ENCODE data around the gene RPL38.
A peak's percentile ranks its signal among the peaks of the same experiment; 100 is the strongest.

The RPL38 gene

DNA sequence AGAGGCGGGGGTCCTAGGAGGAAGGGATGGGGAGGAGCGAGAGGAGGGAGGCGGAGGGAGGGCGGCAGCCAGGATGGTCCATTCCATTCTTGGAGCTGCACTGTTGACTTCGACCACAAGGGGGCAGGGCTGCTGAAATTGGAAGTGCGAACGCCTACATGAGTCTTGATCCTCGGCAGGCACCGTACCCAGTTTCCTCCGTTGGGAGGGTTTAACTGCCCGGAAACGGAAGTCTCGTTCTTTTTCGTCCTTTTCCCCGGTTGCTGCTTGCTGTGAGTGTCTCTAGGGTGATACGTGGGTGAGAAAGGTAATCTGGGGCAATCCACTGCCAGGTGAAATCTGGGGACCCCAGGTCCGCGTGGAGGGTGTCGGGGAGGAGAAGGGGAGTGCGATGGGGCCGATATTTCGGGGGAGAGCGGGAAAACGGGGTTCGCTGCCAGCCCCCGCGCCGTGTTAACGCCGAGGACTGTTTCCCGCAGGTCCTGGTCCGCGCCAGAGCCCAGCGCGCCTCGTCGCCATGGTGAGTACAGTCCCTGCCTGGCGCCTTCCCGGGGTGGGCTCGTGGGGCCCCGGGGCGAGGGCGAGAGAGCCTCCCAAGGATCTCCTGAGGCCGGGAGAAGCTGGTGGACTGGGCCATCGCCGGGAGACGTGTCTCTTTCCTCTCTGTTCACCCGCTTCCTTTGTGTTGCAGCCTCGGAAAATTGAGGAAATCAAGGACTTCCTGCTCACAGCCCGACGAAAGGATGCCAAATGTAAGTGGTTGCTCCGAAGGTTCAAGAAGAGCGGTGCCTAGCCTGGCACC lies at the start of gene RPL38:
TSS of gene RPL38 (plus strand) at position 240 of the 802 bp plus-strand sequence. CDS start at position 518, 278 bp downstream.
- peak; percentile 85 to 87 for ATAC-seq

DNA sequence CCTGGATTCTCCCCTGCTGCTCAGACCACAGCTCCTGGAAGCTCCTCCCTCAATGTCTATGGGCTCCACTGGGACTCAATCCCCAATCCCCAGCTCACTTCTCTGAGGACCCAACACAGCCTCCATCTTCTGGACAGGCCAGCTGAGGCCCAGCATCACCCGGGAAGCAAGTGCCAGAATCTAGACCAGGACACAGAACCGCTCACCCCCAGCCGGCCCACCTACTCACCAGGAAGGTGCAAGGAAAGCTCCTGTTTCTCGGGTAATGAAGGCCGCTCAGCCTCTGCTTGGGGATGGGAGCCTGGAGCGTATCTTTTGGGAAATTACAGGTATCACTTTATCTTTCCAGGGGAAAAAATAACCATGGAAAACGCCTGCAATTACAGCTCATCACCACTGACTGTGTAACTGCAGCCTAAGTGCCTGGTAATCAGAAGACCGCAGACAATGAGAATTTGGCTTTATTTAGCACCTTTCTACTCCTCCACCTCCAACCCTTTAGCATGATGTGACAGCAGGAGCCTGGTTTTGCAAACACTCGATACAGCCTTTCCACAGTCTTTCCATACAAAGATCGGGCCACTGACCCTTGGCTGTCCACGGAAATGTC lies 49.6 kb upstream of the RPL38 start:
- ATAC-seq, result no peak

DNA sequence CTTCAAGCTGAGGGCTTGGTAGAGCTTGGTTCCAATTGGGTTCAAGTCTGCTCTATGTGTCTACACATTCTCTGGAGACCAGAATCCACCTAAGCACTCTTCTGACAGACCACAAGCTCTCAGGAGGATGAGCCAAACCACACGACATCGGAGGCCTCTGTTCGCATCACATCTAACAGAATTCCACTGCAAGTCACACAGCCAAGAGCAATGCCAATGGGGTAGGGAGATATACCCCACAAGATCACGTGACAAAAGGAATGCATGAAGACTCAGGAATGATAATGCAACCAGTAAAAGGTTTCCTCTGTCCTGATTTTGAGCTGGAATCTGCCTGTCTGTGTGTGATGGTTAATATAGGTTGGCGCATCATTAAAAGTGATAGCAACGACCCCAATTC lies 46.6 kb upstream of the RPL38 start:
- ATAC-seq, result no peak

DNA sequence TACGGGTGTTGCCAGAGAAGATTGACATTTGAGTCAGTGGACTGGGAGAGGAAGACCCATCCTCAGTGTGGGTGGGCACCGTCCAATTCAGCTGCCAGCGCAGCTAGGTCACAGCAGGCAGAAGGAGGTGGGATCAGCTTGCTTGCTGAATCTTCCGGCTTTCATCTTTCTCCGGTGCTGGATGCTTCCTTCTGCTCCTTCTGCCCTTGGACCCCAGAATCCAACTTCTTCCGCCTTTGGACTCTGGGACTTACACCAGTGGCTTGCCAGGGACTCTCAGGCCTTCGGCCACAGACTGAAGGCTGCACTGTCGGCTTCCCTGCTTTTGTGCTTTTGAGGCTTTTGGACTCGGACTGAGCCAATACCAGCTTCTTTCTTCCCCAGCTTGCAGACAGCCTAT lies 46.1 kb upstream of the RPL38 start:
- ATAC-seq, result no peak

DNA sequence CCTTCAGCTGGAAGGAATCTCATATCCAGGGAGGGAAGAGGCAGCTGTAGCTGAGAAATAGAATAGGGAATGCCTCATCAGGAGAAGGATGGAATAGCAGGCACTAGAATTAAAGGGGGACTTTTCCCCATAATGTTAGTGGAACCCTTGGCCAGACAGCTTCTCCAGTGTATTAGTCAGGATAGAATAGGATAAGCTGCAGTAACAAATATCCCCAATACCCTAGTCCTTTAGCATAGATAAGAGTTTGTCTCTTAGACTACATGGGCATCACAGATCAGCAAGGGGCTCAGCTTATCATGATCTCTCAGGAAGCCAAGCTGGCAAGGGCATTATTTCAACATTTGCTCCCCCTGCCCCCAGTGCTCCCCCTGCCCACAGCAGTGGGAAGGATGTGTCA lies 44.7 kb upstream of the RPL38 start:
- no peak for ATAC-seq

DNA sequence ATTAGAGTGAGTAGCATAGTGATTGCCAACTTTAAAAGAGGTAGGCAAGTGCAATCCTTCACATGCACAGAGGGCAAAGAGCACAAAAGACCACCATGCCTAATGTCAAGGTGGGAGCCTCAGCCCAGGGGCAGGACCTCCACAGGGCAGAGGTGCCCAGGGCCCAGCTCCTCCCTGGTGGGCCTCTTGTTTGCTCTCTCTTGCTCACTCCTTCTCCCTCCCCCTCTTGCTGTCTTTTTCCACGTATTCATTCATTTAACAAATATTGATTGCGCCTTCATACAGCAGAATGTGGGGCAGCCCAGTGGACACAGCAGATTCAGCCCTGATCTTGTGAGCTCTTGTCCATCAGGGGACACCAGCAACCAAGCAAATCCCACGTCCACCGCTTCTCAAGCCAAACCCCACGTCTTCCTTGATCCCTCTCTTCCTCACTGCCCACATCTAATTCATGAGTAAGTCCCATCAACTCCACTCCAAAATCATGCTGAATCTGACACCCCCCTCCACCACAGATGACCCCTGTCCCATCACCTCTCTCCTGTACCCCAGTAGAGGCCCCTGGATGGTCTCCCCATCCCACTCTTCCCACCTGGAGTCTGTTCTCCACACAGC lies 44.1 kb upstream of the RPL38 start:
- no peak for ATAC-seq

DNA sequence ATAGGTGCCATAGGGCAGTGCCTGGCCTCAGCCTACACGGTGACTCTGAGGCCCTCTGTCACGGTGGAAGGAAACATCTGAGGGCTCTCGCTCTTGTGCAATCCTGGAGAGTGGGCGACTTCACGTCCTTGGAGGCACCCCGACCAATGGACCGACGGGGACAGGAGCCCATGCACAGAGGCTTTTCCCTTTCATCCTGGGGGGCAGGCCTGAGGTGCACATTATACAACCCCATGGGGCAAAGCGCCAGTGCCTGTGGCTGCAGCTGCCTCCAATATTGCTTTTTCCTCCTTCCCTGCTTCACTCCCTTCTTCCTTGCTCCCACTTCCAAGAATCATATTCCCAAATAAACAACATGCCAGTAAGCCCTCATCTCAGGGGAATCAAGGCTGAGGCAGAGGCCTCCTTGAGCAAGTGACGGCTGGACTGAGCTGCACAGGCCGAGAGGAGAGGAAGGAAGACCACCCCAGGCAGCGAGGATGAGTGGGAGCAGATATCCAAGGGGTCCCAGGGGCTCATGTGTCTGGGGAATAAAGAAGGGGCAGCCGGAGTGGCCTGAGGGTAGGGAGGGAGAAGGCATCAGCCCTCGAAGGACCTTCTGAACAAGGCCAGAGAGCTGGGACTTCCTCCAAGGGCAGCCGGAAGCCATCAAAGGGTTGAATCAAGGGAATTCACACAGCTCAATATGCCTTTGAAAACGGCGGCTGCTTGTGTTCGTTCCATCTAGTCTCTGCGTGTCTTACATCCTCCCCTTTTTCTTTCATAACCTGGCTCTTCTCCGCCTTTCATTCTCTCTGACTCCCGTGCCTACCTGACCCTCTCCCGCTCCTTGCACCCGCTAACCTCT lies 42.6 kb upstream of the RPL38 start:
- ATAC-seq, result no peak

DNA sequence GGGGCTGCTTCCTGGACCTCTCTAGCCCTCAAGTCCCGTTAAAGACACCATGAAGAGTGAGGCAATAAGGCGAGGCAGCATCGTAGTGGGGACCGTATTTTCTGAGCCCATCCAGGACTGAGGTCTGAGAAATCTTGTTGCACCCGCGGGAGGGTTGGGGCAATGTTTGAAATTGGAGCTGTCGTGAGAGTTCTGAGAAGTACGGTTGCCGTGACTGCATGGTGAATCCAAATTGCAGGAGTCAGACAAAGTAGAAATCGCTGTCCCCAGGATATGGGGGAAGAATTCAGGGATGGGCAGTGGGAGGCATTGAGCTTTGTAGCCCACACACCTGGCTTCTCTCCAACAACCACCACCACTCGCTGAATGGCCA lies 42.0 kb upstream of the RPL38 start:
- no peak for ATAC-seq

DNA sequence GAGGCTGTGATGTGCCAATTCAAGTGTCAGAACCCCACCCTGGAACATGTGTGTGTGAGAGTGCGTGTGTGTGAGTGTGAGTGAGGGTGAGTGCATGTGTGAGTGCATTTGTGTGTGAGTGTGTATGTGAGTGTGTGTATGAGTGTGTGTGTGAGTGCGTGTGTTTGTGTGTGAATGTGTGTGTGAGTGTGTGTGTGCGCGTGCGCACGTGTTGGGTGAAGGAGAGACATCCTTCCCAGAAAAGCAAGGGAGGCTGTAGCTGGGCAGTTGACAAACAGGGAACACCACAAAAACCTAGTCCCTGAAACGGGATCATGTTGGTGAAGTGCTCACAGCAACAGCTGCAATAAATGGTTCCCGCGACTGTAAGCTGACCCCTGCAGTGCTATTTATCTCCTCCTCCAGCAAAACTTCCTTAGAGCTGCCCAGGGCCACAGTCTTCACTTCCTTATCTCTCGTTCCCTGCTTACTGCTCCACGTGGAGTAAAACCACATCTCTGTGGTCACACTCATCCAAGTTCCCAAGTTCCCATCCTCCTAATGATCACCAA lies 40.1 kb upstream of the RPL38 start:
- no peak for ATAC-seq

DNA sequence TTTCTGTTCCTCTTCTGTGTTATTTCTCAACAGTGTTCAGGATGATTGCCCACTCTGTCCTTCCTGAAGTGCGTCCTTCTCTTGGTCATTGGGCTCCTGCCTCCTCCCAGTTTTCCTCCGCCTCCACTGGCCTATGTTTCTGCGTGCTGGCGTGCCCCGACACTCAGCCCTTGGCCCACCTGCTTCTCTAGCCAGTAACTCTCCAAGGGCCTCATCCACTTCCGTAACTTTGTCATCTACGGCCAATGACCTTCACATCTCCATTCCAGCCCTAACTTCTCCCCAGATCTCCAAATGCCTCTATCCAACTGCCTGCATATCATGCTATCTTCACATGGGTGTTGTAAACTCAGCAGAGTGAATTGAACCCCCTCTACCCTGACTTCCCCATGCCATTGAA lies 39.6 kb upstream of the RPL38 start:
- ATAC-seq, result no peak

DNA sequence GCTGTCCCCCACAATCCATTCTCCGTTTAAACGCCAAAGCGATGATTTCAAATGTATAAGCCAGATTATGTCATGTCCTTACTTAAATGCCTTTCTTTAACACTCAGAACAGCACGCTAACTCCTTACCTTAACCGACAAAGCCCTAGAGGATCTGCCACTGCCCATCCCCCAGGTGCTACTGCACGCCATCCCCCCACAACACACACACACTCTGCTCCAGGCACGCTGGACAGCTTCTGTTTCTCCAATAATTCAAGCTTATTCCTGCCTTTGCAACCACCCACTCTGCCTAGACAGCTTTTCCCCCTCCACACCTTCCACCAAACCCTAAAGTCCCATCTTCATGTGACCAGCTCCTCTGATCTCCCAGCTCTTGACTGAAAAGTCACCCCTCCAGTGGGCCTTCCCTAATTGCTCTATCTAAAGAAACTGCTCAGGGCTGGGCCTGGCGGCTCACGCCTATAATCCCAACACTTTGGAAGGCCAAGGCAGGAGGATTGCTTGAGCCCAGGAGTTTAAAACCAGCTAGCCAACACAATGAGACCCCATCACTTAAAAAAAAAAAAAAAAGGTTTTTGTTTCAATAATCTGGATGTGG lies 38.9 kb upstream of the RPL38 start:
- ATAC-seq, result no peak

DNA sequence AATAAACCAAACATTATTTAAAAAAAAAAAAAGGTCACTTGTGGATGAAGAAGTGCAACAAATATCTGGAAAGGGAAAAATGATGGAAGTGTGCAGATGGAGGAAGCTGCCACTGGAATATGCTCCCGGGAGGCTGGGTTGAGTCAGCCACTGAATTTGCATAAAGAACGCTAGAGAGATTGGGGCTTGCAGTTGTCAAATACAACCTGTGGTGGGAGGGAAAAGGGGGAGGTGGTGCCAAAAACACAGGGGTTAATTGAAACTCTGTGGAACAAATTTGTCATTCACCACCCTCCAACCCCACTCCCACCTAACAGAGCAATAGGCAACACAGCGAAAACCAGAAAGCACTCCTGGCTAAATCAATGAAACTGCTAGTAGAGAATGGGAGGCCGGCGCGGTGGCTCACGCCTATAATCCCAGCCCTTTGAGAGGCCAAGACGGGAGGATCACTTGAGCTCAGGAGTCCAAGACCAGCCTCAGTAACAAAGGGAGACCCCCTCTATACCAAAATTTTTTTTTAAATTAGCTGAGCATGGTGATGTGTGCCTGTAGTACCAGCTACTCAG lies 37.6 kb upstream of the RPL38 start:
- no peak for ATAC-seq

DNA sequence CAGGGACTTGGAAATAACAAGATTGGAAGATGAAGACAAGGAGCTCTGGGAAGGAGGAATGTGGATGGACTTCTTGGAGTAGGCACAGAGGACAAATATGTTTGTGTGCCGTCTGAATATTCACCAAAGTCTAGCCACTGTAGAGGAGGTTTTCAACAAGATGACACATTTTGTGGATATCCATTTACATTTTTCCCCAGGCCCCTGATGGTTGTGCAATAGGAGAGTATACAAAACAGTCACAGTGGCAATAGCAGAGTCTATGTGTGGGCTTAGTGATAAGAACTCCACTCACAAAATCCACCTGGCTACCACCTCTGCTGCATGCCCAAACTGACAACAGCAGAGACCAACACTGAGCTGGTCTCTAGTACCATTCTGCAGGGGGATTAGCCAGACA lies 32.6 kb upstream of the RPL38 start:
- no peak for ATAC-seq

DNA sequence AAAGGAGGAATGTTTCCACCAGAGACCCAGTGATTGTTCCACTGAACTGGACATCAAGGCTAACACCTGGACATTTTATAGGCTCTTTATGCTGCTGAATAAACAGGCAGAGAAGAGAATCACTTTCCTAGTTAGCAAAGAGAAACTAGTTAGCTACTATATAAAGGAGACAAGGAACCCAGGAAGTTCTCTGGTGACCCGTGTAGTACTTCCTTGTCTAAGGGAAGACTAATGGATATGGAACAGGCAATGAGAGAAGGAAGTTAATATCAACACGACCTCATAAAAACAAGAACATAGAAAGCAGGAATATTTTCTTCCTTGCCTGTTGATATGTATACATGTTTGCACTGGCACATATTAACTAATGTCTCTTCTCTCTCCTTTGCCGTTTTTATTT lies 30.8 kb upstream of the RPL38 start:
- no peak for ATAC-seq

DNA sequence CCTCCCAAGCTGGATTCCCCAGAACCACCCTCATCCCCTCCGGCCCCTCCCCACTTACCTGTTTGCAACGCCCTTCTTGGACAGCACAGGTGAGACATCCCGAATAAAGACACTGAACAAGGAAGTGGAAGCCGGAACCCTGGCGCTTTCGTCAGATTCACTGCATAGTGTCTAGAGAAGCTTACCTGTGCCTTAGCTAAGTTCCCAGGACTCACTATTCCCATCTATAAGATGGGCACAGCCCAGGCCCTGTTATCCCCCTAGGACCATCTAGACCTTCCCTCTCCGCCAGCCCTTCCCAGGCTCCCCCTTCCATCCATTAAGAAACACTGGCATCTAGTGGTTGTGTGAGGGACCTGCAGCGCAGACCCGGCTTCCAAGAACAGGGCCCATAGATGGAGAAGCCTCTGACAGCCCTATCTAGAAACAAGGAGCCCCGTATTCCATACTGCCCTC lies 26.9 kb upstream of the RPL38 start:
- peak in 1 of 2 donors; percentile 56 for ATAC-seq

DNA sequence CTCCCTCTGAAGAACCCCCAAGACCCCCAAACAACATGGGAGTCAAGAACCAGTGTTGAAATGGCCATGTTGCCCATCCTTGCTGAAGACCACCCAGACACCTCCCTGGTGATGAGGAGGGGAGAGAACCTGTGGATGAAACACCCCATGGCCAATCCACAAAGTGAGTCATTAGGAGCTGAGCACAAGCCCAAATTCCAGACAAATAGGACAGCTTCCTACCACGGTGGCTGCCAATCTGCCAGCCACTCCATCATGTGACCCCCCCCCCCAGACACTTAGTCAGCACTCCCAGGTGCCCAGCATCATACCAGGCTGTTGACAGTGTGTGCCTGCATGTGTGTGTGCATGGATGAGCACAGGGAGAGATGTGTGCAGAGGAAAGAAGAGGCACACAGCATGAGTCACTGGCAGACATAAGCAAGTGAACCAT lies 26.4 kb upstream of the RPL38 start:
- ATAC-seq, result no peak

DNA sequence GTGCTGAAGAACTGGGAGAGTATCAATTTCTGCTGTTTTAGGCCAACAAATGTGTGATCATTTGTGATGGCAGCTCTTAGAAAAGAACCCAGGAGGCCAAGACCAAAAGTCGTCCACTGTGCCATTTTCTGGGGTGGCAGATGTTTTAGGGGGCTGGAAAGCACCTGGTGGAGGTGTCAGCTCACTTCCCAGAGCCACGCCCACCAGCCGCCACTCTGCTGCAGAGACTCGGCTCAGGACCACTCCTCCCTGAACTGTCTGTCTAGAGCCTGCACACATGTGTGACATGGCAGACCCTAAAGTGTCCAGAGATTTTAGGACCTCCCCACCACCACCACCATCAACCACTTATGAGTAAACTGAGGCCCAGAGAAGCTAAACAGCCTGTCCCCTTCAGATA lies 23.9 kb upstream of the RPL38 start:
- no peak for ATAC-seq

DNA sequence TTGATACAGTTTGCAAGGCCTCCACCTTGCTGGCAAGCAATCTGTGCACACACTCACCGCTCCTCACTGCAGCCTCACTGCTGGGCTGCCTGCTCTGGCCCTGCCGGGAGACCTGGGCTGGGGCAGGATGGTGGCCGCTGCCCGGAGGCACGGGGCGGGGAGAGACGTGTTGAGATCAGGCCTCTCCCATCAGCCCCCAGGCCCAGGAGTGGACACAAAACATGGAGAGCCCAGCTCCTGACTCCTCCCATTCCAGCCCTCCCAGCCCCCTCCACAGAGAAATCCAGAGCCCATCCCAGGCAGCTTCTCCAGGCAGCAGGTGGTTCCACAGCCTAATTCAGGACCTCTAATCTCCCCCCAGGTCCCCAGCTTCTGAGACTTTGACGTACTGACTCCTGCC lies 23.1 kb upstream of the RPL38 start:
- no peak for ATAC-seq

DNA sequence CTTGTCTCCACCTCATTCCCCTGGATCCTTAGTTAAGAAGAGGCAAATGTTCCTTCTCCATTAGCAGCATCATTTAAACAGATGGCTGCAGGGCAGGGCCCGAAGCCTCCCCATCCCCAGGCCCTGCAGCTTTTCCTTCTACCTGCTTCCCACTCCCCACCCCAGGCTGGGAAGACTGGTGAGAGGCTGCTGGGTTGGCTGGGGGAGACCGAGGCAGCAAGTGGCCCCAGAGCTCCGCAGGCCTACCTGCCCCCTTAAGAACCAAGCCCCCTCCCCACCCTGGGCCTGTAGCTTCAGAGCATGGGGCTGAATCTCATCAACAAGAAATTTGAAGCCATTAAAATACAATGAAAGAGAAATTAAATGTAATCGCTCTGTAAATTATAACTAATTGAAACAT lies 22.1 kb upstream of the RPL38 start:
- ATAC-seq, result no peak

DNA sequence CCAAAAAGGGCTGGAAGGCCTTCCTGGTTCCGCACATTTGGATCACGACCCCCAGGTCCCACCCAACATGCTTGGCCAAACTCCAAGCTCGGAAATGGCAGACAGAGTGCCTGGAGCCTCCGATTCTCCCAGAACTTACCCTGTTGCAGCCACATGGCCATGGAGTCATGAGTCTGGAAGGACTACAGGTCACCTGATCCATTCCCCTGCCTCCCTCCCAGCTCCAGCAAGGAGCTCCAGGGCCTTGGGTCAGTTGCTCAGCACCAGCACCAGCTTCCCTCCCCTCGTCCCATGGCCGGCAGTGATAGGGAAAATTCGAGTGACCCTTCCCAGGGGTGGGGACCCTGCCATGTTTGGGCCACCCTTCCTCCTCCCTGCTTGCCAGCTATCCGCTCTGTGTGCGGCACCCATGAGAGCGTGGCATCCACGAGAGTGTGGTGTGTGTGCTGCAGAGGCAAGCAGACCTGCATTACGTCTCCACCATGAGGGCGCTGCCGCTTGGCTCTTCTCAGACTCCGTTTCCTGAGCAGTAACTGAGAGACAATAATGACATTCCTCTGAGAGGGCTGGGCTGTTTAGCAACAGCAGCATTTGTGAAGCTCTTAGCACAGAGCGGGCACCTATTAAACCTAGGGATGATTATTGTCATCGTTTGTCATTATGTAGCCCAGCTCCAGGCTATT lies 21.3 kb upstream of the RPL38 start:
- ATAC-seq, result no peak

DNA sequence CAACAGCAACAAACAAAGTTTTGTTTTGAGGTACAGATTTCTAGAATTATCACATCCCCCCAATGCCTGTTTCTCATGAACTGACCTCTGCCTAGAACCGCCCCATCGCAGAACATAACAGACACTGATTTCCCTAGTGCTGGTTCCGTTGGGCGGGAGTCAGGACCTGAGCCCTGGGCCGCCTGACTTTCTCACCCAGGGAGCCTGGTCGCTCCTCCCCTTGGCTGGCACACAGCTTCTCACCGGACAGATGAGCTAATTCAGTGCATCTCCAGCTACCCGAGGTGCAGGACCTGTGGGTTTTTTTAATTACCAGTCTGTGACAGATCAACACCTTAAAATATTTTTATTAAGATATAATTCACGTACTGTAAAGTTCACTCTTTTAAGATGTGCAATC lies 20.1 kb upstream of the RPL38 start:
- no peak for ATAC-seq
